Fibroblast of upper back skin (primary cell): ENCODE results near the gene KLHL42.

ENCODE experiments used
- DNase-seq: peaks from one replicate; pipeline ENCODE4 v3.0.0-alpha.2; 2013

Gene KLHL42

DNA sequence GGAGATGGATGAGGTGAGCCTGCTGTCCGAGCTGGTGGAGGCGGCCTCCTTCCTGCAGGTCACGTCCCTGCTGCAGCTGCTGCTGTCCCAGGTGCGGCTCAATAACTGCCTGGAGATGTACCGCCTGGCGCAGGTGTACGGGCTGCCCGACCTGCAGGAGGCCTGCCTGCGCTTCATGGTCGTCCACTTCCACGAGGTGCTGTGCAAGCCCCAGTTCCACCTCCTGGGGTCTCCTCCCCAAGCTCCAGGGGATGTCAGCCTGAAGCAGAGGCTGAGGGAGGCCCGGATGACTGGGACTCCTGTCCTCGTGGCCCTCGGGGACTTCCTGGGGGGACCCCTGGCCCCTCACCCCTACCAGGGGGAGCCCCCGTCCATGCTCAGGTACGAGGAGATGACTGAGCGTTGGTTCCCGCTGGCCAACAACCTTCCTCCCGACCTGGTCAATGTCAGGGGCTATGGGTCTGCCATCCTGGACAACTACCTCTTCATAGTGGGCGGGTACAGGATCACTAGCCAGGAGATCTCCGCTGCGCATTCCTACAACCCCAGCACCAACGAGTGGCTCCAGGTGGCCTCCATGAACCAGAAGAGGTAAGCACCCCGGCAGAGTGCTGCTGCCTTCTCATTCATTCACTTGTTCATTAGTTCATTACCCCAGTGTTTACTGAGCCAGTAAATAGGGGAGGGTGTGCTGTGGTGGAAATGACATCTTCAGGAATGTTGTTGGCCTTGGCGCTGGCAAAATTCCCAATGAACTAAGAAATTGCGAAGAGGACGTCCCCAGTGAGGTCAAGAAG is 777 bp downstream of the KLHL42 start:
- peak; percentile 33 for DNase-seq

DNA sequence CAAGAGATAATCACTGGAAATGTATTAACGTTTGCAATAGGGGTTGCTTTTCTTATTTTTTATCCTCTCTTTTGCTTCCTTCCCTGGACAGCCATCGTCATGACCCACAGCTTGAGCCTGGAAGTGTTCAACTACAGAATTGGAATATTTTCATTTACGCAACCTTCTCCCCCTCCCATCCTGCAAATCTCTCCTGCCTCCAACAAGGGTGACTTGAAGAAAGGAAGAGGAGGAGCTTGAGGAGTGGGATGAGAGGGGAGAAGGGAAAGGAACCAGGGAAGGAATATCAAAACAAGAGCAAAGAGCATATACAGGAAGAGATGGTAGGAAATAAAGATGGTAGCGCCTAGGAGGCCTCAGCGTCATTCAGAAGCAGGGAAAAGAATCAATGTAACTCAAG is 1.6 kb downstream of the KLHL42 start:
- peak; percentile 39 for DNase-seq

DNA sequence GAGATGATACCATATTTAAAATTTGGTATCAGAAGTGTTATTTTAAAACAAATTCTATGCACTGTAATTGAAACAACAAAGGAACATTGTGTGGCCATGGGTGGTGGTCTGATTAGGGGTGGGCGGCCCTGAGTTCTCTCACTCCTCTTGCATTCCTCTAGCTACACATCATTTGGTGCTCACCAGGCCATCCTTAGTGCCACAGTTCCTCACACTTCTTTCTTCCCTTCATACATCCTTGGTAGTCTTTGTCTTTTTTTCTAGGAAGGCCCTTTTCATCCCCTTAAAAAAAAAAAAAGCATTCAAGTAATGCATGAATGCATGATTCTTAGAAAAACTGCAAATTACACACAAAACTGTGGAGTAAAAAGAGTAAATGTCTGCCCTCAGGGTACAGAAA is 2.4 kb downstream of the KLHL42 start:
- DNase-seq: no peak

DNA sequence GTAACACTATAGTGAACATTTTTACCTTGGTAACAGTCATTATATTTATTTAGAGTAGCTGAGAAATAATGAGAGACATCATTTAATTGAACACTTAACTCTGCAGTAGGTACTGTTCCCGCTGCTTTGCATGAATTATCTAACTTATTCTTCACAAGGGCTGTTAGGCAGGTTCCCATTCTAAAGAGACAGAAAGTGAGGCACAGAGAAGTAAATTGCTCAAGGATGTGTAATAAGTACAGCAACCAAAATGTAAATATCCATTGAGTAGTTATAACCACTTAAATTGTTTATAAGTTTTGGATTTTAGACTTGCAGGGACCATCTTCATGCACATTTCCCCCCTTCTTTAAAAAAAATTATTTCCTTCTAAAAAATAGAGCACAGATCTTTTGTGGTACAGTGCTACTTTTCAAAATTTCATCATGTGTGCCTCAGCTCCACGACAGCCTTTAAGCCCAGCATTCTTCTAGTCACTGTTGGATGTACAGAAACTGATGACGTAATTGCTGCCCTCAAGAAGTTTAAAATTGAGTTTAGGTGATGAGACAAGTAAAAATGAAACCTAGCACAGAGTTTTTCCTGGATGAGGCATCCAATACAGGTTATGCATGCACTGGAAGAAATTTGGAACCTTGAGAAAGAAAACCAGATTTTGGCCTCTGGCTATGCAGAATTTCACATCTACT is 6.0 kb downstream of the KLHL42 start:
- peak; percentile 61 for DNase-seq

DNA sequence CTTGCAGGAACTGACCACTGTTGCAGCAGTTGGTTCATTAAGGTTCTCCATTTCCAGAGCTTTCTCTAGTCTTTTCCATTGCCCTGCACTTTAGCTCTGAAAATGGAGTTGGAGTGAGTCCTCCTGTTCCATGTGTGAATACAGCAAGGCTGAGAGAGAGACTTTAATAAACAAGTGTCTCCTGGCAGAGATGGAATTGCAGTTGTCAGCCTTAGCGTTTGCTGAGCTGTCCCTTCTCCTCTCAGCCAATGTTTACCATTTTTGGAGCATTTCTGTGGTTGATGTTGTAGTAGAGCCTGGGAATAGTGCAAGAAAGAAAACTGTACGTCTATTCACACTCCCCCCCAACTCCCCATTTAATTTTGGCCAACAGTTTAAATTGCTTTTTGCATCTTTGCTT is 7.5 kb downstream of the KLHL42 start:
- no peak for DNase-seq

DNA sequence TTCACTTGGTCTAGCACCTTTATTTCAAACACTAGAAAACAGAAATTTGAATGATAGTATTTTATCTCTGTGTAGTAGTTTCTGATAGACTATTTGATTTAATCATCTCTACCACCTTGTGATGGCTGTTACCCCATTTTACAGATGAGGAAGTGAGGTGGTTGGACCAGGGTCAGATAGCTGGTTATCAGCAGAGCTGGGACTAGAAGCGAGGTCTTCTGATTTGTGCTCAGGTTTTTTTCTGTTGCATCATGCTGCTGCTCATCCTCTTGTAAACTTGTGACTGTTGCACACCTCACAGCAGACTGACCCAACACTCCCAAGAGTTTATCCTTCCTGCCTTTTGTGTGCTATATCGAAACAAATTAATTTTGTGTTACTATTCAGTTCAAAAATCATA is 10.1 kb downstream of the KLHL42 start:
- no peak for DNase-seq

DNA sequence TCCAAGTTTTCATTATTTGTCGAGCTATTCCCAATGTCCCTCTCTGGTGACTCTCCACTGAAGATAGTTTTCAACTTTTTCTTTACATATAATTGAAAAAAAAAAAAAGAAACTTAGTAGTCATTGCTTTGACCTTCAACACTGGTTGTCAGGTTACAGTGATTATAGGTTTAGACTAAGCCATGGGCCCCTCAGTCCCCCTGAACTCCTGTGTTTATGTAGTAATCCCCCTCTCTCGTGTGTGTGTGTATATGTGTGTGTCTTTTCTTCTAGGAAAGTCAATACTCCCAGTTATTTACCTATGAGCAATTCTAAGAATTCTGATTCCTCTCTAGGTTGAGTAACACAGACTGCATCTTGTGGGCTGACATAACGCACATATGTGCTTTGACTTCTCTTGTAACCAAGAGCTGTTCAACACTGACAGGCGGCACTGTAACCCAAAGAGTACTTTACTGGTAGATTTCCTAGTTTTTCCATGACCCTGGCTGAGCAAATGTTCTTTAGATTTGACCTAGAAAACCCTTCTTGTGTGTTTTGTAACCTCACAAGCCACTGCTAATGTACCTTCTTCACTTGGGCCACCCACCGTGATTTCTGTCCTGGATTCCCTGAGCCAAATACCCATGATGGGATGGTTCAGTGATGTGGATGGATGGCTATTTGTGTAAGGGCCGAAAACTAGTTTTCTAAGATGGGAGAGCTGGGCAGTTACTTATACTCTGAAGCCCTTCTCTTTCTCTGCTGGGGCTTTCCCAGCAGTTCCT is 15.0 kb downstream of the KLHL42 start:
- DNase-seq: no peak

DNA sequence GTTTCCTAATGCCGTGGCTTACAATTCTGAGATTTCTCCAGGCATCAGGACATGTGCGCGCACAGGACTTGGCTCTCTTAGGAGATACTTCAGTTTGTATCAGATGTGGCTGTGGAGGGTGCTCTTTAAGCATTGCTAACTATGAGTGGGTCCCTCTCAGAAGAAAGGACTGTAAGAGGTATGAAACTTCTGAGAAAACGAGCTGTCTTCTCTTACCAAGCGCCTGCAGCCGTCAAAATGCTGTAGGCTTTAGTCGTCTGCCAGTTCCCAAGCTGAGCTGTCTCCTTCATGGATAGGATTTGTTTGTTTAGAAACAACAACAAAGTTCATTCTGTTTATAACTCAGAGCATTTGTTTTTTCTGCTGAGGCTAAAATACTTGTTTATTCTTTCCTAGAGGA is 16.1 kb downstream of the KLHL42 start:
- DNase-seq: no peak

DNA sequence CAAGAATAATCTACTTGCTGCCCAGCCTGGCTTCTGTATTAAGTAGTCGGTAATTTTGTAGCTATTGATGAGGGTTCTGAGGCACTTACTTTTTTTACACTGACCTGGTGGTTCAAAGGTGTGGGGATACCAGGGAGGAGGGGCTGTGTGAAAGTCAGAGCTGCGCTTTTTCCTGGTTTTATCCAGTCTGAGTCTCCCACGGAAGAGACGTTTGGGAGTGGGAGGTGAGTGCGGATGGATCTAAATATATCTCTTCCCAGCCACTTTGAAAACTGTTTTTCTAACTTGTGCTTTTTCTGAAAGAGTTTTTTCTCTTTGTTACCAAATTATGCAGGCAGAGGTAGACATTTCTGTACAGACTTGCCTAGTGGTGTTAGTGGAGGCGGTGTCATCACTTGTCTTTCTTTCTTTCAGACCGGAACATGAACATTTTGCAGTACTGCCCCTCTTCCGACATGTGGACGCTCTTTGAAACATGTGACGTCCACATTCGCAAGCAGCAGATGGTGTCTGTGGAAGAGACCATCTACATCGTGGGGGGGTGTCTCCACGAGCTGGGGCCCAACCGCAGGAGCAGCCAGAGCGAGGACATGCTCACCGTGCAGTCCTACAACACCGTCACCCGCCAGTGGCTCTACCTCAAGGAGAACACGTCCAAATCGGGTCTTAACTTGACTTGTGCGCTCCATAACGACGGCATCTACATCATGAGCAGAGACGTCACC is 17.4 kb downstream of the KLHL42 start:
- DNase-seq: no peak

DNA sequence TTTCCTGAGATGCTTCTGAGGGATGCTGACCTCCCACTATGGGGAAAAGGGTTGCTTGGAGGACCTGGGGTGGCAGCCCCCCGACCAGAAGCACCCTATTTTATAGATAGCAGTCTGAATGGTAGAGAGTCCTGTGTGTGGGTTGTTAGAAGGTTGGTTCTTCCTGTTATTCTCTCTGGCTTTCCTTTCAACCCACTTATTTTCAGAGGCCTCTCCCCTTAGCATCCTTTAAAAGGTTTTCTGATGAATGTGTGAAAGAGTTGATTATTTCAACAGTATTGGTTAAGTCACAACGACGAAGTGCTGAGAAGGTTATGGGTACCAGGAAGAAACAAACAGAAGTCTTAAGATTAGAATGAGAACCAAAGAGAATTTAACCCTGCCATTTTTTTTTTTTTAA is 20.8 kb downstream of the KLHL42 start:
- DNase-seq: no peak

DNA sequence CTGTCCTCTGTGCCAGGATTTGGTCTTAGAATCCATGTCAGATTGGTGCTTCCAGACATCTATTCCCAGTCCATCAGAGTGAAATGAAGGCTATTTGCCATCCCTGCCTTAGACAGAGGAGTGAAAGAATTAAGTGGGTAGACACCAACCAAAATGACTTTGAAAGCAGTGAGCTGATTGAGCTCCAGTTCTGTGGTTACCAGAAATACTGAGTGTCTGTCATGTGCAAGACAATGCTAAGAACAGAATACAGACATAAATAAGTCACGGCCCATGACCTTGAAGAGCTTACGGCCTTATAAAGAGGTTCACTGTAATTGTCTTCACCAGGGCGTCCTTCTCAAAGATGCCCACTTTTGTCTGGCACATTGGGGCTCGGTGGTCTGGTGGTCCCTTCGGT is 21.6 kb downstream of the KLHL42 start:
- DNase-seq: no peak

DNA sequence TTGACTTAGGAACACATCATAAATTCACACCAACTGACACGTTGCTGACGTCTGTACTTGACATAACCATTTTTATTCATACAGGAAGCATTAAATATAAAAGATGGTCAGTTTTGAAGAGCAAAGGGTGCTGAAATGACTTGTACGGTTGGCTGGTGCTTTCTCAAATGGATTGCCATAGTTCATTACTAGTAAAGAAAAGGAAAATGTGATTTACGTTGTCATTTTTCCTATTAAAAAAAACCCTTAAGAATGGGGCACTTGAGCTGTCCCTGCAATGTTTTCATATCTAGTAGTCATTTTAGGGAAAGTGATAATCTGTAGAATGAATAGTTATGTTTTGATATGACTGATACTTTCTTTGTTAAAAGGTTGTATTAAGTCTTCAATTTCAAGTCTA is 22.5 kb downstream of the KLHL42 start:
- DNase-seq: no peak

DNA sequence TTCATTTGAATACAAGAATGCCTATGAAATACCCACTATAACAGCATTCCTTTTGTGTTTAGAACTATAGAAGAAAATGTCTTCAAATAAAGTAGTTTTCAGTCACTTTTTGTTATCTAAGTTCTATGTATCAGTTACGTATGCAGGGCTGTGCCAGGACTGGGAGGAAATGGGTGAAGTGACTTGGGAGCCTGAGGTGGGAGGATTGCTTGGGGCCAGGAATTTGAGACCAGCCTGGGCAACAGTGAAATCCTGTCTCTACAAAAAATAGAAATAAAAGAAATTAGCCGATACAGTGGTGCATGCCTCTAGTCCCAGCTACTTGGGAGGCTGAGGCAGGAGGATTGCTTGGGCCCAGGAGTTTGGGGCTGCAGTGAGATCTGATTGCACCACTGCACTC is 22.9 kb downstream of the KLHL42 start:
- DNase-seq: no peak

DNA sequence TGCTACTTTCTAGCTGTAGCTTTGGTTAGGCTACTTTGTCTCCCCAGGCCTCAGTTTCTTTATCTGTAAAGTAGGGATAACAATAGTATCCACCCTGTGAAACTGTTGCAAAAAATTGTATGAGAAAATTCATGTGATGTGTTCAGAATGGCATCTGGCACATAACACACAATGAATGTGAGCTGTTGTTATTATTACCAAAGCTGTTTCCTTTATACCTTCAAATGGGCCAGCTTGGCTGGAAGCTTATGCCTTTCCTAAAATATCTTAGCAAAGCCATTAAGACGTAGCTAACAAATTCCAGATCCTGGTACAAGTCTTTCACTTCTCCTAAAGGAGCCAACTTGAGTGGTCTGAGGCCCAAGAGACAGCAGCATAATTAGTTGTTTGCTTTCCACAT is 25.2 kb downstream of the KLHL42 start:
- DNase-seq: no peak

DNA sequence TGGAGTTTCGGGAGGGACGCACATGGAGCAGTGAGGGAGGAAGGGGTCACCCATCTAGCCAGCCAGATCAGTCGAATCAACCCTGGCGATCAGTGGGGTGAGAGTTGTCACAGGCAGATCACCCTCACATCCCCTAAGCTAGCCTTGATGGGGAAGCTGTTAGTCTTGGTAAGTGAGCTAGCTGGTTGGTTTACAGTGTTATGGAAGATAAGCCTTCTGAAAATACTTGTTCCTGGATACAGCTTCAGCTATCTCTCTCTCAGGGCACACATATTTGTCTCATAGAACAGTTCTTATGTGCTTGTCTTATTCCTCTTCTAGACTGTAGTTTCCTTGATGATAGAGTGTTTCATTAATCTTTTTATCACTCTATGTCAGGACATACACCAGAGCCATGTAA is 26.2 kb downstream of the KLHL42 start:
- DNase-seq: no peak

DNA sequence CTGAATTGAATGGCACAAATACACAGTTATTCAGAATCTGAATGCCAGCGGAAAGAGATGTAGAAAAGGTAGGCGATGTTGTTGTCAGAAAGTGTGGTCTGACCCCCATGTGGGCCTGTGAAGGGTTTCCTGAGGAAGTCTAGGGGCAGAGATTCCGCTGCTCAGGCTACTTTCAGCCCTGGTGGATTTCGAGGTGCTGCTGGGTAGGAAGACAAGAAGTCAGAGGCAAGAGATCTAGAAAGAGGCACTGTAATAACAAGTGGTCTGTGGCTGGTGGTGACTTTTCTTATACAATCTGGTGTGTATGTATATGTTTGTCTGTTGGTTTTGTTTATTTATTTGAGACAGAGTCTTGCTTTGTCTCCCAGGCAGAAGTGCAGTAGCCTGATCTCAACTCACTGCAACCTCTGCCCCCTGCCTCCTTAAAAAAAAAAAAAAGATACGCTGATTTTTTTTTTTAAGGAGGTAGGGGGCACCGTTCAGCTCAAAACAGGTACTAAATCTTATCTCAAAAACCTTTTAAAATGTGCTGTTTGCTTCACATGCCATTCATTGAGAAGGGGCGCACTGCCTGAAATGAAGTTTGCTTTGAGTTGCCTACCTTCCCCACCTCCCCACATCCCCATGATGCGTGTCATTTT is 27.1 kb downstream of the KLHL42 start:
- DNase-seq: no peak

DNA sequence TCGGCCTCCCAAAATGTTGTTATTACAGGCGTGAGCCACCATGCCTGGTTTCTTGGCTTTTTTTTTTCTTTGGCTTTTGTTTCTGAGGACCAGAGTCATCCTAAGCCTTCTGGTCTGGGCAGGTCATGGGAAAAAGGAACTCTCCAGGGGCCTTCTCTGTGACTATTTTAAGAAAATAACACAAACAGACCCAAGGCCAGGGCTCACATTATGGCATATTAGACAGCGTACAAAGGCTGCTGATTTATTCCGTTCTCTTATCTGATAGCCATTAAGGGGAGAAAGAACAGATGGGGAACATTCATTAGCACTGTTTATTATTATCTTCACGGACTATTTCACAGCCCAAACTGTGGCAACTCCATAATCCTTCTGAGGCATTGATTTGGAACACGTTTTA is 28.8 kb downstream of the KLHL42 start:
- no peak for DNase-seq

DNA sequence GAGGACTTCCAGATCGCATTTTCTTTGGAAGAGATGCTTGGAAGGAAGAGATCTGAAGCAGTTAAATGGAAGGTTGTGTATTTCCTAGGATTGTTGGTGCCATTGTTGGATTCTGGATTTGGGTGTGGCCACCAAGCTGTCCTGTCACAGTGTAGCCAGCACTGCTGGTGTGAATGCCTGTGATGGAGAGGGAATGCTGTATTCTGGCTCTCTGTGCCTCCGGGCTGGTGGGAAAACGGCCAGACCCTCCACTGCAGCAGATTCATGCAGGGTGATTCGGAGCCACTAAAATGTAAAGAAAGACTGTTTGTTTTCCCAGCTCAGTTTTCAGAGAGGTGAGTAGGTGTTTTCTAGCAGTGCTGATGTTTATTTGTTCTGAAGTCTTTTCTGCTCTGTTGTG is 30.7 kb downstream of the KLHL42 start:
- no peak for DNase-seq

DNA sequence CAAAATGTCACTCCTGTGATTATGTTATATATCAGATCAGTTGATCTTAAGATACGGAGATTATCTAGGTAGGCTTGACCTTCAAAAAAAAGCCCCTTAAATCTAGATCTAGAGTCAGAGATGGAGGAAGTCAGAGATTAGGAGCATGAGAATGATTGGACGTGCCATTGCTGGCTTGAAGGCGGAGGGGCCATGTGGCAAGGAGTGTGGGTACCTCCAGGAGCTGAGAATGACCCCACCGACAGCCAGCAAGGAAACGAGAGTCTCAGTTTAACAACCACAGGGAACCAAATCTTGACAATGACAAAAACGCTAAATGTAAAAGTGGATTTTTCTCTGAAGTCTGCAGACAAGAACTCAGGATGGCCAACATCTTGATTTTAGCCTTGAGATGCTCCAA is 32.5 kb downstream of the KLHL42 start:
- DNase-seq: no peak

DNA sequence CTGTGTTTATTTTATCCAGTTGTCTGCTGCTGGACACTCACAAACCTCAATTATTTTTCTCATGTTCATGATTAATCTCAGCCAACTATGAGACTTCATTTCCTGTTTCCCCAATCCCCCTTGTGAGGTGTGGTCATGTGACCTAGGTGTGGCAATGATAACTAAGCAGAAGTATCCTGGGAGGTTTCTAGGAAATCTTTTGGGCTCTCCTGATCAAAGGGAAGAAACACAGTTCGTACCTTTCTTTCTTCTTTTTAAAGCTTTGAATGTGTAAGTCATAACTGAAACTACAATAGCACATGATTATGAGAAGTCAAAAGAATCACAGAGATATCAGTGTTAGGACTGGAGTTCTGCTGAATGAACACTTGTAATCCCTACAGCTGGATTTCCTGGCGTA is 34.4 kb downstream of the KLHL42 start:
- DNase-seq: no peak

DNA sequence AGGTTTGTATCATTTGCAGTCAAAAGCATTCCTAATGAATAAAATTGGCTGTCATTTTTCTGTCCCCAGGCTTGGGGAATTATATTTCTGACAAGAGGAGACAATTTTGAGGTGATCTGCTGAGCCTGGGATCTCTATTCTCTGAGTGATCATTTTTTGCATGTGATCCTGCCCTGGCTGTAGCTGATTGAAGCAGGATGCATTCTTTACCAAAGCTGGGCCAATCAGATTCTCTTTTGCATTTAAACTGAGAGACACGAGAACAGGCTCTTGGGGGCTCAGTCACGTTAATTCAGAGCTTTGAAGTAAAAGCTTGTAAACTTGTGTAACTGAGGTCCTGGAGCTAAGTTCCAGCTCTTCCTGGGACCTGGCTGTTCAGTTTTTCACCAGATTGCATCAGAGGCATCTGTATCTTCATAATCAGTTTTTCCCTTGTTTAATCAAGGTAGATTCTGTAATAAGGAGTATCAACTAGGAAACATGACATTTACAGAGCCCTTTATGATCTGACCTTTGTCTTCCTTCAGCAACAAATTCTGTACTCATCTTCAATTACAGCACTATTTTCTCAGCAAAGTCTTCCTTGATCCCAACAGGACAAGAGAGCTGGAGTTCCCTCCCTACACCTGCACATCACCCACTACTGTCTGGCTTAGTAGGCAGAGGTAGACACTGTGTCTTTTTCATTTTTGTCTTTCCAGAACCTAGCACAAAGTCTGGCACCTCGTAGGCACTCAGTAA is 35.0 kb downstream of the KLHL42 start:
- peak; percentile 57 for DNase-seq

DNA sequence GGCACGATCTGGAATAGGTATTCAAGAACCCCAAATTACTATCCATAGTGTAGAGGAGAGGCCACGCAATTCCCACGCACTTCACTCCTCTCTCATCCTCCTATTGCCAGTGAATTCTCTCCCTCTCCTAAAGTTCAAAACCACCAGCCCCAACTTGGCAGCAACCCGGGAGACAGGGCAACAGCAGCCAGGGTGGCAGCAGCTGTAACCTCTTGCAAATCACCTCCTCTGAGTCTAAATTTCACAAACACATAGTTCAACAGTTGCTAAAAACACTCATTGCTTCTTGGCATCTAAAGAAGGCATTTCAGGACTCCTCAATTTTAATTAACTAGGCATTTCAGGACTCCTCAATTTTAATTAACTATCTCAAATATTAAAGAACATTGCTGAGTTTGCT is 37.7 kb downstream of the KLHL42 start:
- DNase-seq: no peak
